Non-pigmented ciliary epithelial cell (primary cell): Measurements from ENCODE around the gene TNFRSF14.

Experiments used
- DNase-seq: peaks from one replicate; pipeline ENCODE4 v3.0.0-alpha.2; 2010; ENCODE audit warnings: low read depth

TNFRSF14 gene

DNA sequence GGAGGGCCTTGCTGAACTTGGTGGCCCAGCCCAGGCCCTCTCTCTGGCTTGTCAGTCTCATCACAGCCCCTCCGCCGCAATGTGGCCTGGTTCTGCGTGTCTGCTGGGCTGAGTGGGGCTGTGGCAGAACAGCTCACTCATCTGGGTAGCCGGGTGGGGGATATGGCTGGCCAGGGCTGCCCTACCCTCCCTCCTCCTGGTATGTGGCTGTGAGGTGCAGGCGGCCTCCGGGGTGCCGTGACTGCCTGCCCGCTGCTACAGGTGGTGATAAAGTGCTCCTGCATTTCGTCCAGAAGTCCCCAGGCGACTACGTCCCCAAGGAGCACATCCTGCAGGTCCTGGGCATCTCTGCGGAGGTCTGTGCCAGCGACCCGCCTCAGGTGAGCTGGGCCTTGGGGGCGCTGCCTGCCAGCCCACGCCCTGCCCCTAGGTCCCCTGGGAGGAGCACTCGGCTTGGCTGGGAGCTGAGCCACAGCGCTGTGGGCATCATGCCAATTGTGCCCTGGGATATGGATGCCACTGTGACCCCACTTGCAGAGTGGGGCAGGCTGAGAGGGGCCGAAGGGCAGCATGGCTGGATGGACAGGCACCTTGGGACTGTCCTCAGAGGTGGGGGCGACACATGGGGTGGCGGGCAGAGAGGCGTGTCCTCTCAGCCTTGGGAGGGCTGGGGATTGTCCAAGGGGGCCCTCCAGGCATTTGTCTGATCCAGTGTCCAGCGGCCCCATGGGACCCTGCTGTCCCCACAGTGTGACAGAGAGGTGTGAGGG, 32.7 kb downstream of the TNFRSF14 start:
- DNase-seq: no peak

DNA sequence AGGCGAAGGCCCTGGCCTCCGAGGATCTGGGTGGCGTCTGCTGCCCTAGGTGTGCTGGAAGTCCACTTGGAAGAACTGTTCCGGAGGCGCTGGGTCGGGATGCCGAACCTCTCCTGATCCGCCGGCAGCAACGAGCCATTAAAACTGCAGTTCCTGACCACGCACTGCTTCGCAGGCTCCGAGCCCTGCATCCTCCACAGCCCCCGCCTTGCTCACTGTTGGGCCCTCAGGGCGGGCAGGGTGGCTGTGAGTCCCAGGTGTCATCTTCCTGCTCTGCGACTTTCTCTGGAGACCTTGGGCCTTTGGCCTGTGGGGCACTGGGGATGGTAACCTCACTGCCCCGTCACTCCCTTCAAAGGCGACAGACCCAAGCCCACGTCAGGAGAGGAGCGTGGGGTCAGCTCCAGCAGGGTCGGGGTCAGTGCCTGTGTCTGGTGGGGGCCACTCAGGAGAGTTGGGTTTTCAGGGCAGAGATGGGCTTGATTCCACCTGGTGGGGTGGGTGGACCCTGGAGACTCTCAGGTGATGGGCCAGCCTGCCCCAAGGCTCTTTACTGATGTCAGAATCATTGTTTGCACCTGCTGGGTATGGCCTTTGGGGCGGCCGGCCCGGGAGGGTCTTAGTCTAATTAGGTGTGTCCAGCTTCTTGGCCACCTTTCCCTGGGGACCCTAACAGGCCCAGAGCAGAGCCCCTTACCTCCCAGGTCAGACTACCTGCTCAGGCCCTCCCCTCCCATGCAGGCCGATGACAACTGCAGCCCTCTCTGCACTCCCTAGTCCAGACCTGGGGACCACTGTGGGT, 33.5 kb downstream of the TNFRSF14 start:
- no peak for DNase-seq

DNA sequence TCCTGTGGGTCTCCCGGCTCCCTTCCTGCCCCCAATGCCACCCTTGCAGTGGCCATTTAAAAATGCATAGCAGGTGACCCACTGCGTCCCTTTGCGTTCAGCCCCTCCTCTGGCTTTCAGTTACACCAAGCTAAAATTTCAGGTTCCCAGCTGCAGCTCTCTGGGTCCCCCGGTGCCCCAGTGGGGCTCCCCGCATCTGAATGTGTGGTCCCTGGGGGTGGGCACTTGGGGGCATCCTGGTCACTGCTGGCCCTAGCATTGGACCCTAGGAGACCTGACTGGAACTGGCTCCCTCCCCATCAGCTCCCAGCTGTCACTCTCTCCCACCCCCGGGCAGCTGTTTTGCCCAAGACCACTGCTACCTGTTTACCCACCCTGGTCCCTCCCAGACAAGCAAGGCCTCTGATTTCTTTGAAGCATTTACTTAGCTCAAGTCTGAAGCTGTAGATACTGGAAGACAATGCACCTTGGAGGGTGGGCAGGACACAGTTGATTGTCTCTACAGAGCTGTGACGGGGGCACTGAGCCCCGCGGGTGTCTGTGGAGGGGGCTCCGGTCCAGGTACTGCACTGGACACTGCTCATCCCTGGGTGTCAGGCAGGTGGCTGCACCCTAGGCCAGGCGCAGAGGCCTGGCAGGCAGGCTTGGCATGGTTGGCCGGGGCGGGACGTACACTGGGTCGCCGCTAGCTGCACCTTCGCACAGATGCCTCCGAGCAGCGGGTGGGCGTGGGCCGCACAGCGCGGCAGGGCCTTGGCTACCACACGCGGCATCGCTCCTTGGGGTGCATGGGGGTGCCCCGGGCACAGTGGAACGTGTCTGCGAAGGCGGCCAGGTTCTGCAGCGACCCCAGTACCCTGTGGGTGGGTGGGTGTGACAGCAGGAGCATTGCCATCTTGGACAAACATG, 34.3 kb downstream of the TNFRSF14 start:
- DNase-seq: no peak

DNA sequence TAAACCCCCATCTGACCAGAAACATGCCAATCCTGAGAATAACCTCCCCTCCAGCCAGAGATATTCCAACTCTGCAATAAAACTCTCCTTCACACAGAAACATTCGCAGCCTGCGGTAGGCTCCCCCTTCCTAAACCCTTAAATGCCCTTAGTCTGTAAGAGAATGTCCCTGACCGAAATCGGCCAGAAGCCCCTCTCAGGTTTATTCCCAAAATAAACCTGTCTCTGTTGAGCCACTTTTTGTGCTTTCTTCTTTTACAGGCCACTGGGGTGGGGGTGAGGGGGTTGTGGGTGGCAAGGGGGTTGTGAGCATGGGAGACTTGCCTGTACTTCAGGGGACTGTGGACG, 35.0 kb downstream of the TNFRSF14 start:
- no peak for DNase-seq

DNA sequence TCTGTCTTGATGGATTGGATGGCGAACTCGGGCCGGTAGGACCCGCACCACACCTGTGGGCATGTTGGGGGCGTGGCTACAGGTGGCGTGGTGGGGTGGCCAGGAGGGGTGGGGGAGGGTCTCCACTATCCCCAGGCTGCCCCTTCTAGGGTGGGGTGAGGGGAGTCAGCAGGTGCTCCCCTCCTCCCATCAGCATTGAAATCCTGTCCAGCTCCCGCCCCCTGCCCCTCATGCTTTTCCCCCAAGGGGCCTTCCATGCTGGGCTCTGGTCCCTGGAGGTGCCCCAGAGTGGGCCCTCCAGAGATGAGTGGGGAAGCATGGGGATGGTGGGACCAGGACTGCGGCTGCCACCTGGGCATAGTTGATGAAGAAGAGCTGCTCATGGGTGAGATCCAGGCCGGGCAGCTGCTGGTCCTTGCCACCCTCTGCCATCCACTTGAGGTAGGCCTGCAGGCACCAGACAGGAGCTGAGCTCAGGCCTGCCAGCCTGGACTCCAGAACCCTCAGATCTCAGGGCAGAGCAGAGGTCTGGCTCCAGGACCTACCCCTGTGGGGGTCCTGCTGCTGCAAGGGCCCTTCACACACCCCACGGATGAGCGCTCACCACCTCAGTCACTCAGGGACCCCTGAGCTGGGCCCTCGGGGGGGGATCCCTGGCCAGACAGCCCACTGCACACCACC, 35.5 kb downstream of the TNFRSF14 start:
- no peak for DNase-seq

DNA sequence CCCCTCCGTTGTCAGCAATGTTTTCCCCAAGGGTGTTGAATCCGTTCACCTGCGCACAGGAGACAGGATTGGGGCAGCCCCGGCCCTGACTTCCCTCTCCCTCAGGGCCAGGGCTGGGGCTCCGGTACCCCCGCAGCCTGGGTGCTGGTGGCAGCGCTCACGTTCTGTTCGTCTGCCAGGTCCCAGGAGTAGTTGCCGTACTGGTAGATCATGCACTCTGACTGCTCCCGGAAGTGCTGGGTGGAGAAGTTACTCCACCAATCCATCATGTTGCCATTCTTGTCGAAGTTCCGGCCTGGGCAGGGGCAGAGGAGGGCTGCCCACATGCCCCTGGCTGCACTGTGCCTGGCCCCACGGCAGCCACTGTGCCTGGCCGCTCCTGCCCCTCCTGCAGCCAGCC, 36.5 kb downstream of the TNFRSF14 start:
- no peak for DNase-seq

DNA sequence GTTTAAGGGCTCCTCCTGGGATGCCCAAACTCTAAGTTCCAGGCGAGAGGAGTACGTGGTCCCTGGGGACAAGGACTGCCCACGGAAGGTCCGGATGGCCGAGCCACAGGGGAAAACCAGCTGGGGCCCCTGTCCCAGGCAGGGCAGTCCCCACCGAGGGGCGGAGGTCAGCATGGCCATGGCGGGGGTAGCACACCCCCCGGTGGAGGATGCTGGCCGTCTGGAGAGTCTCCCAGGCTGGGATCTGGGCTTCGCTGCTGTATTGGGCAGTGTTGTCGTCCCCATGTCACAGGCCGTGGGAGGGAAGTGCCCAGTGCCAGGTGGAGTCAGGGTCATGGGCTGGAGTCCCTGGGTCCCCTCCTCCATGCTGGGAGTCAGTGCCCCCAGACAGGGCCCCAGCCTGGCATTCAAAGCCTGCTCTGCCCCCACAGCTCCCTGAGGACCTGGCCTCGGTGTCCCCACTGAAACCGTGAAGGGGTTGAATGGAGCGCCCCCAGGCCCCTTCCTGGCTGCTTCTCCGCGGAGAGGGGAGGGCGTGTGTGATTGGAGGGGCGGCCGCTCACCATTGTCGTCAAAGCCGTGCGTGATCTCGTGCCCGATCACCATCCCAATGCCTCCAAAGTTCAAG, 37.2 kb downstream of the TNFRSF14 start:
- no peak for DNase-seq

DNA sequence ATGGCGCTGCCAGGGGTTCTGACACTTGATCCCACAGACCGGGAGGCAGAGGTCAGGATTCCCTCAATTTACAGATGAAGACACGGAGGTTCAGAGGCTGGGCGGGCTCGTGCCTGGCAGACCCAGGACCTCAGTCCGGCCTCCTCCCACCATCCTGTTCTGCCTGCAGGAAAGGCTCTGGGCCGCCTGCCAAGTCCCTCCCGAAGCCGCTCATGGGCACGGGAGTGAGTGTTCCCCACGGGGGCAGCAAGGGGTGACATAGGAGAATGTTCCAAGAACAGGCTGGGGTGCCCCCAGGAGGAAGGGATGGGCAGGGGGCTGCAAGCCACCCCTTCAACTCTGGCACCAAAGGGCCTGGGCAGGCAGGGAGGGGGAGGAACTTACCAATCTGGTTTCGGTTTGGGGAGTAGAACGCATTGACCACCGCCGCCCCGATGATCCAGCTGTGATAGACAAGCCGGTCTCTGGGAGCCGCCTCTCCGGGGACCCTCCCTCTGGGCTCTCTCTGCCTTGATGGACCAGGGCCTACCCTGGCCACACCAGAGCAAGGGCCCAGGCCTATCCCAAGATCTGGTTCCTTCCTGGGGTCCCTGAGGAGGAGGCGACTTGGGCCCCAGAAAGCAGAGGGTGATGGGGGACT, 38.0 kb downstream of the TNFRSF14 start:
- DNase-seq: no peak

DNA sequence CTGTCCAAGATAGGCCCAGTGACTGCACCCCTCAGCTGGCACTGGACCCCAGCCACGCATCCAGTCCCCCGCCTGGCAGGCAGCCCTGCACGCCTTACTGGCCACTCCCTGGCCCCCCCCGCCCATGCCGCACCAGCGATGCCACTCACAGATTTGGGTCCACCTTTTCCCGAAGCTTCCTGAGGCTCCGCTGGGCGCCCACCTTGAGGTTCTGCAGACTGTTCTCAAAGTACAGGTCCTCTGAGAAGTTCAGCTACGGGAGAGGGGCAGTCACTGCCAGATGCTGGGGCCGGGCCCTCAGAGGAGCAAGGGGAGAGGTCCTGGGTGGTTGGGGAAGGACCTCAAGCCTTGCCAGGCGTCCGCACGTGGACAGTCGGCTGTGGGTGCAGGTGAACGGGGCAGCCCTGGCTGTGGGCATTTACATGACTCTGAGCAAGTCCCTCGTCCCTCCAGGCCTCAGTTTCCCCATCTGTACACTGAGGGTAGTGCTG, 38.5 kb downstream of the TNFRSF14 start:
- no peak for DNase-seq

DNA sequence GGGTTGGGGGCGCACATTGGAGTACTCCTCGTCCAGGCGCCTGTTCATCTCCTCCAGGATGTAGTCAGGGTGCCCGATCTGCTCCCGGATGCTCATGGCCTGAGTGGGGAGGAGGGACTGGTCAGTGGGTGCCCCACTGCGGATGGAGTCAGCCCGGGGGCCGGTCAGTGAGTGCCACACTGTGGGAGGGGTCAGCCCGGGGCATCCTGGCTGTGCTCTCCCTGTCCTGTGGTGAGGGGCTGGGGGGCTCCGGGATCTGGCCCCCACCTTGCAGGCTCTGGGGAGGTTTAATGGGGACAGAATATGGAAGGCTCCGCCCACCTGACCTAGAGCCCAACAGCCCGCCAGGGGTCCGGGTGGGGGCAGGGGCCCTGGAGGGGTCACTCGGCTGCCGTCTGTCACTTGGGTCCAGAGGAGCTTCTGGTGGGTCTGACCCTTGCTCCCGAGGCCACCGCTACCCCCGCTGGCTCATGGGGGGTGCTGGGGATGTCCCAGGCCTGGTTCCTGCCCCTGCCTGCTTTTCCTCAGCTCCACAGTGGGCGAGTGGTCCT, 39.2 kb downstream of the TNFRSF14 start:
- DNase-seq: no peak

DNA sequence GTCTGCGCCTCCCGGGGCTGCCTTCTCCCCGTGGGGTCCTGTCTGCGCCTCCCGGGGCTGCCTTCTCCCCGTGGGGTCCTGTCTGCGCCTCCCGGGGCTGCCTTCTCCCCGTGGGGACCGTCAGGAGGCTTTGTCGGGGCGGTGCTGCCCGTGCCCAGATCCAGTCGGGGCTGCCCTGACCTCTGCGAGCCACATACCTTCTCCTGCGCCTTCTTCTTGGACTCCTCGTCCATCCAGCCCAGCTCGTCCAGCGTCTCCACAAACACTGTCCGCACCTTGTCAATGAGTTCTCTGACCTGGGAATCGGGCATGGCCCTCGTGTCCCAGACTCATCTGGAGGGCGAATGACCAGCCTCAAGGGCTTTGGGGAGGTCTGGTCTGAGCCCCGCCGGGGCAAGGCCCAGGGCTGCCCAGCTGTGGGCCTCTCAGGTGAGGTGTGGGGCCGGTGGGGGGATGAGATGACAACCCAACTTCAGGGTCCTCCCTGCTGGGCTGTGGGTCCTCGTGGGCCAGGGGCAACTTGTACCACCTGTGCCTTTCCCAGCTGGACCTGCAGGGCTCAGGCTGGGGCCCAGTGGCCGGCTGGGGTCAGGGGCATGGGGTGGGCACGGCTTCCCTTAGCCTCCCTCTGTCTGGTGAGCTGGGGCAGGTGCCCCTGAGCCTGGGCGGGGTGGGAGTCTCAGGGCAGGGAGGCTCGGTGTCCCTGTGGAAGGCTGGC, 39.8 kb downstream of the TNFRSF14 start:
- DNase-seq: no peak

DNA sequence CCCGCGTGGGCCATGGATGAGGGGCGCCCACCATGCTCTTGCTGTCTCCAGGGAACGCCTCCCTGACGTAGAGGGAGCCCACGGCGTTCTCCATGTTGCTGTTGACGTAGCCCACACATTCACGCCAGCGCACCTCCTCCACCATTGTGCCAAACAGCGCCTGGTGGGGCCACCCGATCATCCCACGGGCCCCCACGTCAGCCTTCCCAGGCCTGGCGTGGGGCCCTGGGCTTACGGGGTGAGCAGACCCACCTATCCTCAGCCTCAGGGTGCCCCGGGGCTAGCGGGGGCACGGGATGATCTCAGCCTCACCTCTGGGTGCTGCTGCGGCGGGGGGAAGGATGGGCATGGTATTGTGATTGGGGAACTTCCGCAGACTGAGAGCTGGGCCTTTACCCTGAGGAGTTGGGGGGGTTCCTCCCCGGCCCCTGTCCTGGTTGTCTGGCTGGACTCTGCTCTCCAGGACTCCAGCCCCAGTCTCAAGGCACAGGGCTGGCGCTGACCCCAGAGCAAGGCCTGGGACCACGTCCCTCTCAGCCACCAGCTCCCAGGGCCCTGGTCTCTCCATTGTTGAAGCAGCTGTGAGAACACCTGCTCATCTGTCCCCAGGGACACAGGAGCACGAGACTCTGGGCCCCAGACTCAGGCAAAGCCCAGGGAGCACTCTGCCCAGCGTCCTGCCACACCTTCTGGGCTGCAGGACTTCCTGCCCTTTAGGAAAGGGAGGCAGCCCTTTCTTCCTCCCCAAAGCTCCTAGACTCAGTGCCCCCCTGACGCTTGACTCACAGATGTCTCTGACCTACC, 40.6 kb downstream of the TNFRSF14 start:
- no peak for DNase-seq

DNA sequence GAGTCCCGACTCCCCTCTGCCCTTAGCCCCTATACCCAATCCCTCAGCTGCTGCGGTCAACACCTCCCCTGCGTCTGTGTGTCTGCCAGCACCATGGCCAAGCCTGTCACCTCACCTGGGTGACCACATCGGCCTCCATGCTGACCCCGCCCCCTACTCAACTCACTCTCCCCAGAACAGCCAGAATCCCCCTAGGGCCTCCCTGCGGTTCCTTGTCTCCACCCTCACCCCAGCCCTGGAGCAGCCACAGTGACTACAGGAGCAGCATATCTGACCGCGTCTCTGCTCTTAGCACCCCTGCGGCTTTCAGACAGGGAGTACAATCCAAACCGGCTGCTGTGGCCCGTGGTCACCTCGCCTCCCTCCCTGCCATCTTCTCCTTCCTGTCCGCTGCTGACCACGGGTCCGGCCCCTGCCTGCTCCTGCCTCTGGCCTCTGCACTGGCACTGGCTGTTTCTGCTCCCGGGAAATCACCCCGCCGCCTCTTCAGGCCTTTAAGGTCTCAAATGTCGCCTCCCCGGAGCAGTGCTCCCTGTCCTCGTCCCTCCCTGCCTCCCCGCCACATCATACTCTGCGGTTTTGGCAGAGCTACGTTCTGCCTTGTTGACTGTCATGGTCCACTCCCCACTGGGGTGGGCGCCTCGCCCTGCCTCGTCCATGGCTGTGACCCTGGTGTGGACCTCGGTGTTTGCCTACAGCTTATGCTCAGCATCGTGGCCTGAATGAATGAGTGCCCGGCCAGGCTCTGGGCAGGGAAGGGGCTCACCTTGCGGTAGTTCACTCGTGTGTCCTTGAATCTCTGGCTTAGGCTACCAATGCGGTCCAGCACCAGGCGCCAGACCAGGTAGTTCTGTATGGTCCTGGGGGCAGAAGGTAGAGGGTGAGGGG, 41.5 kb downstream of the TNFRSF14 start:
- DNase-seq: no peak

DNA sequence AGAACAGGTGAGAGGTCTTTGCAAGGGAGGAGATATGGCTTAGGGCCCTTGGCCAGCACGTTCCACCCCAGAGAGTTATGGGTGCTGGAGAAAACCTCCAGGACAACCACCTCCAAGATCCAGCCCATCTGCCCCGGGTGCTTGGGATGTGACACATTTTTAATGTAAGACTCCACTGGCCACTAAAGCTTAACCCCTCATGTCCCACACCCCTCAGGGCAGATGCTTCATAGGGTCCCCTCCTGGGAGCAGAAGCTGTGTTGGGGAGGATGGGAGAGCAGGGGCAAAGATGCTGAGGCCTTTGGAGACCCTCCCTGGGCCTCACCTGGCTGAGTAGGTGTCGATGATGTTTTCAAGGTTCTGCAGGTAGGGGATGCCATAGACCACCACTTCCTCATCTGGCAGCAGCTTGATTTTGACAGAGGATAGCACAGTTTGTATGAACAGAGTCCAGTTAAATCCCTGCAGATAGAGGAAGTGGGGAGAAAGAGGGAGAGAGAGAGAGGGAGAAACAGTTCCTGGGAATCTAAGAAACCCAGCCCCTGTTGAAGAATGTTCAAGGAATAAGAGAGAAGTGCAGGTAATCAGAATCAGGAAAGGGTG, 42.3 kb downstream of the TNFRSF14 start:
- DNase-seq: no peak

DNA sequence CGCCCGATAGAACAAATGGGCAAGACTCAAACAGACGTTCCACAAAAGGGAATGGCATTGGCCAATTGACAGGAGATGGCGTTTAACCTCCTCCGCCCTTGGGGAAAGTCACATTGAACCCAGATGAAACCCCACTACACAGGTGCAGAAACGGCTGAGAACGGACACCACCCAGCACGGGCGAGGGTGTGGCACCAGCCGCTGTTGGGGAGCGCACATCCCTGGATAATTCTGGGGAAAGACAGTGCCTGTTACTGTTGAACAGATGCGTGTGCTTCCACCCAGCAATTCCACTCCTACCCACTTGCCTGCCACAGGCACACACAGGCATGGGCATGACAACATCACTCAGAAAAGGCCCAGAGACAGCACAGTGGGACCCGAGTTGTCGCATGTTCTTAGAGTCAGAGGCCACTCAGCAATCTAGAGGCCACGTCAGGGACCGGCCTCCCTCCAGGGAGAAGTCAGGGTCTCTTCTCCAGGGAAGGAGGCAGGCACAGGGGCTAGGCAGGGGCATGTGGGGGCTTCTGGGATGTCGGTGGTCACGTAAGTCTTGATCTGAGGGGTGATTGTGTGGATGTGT, 45.6 kb downstream of the TNFRSF14 start:
- DNase-seq: no peak

DNA sequence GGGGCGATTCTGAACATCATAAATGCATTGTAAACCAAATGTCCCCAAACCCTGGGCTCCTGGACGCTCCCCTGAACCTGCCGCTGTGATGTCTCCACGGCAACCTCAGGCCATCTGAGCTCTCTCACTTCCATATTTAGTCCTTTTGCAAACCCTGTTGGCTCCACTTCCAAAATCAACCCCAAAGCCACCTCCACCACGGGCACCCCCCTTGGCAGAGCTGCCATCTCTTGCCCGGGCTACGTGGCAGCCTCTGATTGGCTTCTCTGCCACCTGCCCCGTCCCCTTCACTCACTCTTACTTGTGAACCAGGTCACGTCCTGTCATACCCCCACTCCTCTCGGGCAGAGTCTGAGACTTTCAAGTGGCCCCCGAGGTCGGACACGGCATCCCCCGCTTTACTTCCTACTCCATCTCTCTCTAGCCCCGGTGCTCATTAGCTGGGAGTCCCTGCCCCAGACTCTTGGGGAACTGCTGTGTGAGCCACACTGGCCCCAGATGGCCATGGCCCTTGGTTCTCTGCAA, 46.2 kb downstream of the TNFRSF14 start:
- DNase-seq: no peak
